Measurements from ENCODE around the gene C4B. TPM values are rescaled to one million over a fixed set of nuclear protein-coding genes. Genes with fewer than 3 reads are reported as not detected.
"Not testable (repeated sequence)": the region's sequence is repeated elsewhere in the genome, so short reads cannot be mapped to it uniquely, and the experiment has no call there.

C4B gene
- total and polyA plus RNA-seq, 2 donors, result 4.7 to 142 TPM

DNA sequence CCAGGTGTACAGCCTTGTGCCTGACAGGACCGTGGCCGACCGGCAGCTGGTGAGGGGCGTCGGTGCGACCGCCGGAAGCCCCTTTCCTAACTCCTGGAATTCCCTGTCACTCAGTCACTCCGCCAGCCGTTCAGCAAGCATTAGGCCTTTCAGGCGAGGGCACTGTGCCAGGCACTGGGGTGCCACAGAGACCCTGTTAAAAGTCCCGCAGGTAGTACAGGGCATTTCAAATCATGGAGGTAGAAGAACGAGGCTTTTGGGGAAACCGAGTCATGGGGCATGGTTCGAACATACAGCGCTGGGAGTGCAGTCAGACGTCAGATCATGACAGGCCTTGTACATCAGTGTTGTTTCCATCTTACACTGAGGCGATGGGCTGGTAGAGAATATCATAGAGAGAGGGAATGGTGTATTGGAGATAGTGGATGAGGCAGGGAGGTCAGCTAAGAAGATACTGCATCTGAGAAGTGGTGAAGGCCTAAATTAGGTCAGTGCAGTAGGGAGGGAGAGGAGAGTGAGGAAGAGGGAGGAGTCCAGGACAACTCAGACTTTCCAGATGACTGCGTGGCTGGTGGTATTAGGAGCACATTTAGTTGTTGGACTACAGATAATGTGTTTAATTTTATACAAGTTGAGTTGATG lies 41.8 kb upstream of the C4B start:
- no peak for DNase-seq (ENCODE audit: extremely low spot score)
- H3K27ac ChIP-seq (ENCODE audit: low read depth), result peak overlapping the region; percentile 90

DNA sequence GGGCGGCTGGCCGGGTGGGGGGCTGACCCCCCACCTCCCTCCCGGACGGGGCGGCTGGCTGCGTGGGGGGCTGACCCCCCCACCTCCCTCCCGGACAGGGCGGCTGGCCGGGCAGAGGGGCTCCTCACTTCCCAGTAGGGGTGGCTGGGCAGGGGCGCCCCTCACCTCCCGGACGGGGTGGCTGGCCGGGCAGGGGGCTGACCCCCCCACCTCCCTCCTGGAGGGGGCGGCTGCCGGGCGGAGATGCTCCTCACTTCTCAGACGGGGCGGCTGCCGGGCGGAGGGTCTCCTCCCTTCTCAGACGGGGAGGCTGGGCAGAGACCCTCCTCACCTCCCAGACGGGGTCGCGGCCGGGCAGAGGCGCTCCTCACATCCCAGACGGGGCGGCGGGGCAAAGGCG lies 38.5 kb upstream of the C4B start:
- H3K27ac ChIP-seq (ENCODE audit: low read depth); H3K4me3 ChIP-seq (ENCODE audit: low read depth, low read length); H3K4me1 ChIP-seq (ENCODE audit: insufficient read depth); DNase-seq (ENCODE audit: extremely low spot score); H3K36me3 ChIP-seq (ENCODE audit: insufficient read depth): not testable (repeated sequence)
- 96% methylated on average over 30 of the region's 30 CpGs for WGBS

More for the DNA sequence above, 41.8 kb upstream of the C4B start:
- peak overlapping the region; percentile 48 for H3K4me3 ChIP-seq (ENCODE audit: low read depth, low read length)
- WGBS, result 7% methylated on average over 19 of the region's 19 CpGs
- no peaks in the 10 kb centered on the region for H3K36me3 ChIP-seq (ENCODE audit: insufficient read depth)
- no peaks in the 10 kb centered on the region for H3K4me1 ChIP-seq (ENCODE audit: insufficient read depth)

DNA sequence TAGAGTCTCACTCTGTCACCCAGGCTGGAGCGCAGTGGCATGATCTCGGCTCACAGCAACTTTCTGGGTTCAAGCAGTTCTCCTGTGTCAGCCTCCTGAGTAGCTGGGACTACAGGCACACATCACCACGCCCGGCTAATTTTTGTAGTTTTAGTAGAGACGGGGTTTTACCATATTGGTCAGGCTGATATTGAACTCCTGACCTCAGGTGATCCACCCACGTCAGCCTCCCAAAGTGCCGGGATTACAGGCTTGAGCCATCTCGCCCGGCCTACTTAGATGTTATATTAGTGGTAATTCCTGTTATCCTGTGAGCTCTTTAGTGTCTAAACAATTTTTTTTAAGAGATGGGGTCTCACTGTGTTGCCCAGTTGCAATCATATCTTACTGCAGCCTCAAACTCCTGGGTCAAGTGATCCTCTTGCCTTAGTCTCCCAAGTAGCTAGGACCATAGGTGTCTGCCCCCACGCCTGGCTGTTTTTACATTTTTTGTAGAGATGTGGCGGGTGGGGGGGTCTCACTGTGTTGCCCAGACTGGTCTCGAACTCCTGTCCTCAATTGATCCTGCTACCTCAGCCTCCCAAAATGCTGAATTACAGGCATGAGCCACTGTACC lies 36.7 kb upstream of the C4B start:
- DNase-seq (ENCODE audit: extremely low spot score), result no peak
- WGBS, result 91% methylated on average over 12 of the region's 12 CpGs

DNA sequence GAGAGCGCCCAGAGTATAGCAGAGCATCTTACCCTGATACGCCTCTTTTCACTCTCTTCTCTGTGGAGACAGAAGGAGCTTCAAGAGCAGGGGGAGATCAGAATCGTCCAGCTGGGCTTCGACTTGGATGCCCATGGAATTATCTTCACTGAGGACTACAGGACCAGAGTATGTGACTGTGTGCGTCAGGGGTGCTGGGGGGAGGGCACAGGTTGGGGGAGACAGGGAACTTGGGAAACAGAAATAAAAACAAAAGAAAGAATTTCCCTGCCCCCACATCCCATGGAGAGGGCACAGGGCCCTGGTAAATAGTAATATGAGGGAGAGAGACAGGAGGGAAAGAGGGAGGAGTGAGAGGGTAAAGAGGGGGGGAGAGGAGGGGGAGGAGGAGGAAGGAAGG lies 35.8 kb upstream of the C4B start:
- no peaks in the 10 kb centered on the region for H3K4me1 ChIP-seq (ENCODE audit: insufficient read depth)
- no peak for DNase-seq (ENCODE audit: extremely low spot score)
- no peak overlapping the region for H3K27ac ChIP-seq (ENCODE audit: low read depth)
- no peak overlapping the region for H3K4me3 ChIP-seq (ENCODE audit: low read depth, low read length)
- WGBS, result 91% methylated on average over 5 of the region's 5 CpGs
- no peaks in the 10 kb centered on the region for H3K36me3 ChIP-seq (ENCODE audit: insufficient read depth)

More for the DNA sequence above, 36.7 kb upstream of the C4B start:
- Histone ChIP-seq H3K36me3 (ENCODE audit: insufficient read depth) (no peaks in the 10 kb centered on the region), H3K4me1 (ENCODE audit: insufficient read depth) (no peaks in the 10 kb centered on the region), H3K27ac (ENCODE audit: low read depth) (no peak overlapping the region), H3K4me3 (ENCODE audit: low read depth, low read length) (no peak overlapping the region)

DNA sequence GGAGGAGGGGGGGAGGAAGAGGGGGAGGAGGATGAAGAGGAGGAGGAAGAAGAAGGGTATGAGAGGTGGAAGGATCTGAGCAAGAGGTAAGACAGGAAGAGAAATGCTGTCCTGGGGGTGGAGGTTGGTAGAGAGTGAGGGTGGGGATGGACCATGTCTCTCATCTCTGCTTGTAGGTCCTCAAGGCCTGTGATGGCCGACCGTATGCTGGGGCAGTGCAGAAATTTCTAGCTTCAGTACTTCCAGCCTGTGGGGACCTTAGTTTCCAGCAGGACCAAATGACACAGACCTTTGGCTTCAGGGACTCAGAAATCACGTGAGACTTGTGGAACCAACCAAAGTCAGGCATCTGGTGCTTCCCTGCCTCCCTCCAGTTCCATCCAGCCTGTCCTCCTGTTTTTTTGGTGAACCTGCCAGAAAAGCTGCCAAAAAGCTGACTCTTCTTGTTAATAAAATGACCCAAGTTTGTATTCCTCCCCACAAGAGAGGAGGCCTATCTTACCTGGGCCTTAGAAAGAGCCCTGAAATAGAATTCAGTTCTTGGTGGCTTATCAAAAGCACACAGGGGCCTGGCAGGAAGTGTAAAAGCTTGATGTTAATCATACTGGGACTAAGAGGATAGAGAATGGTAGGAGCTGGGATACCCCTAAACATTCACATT lies 35.2 kb upstream of the C4B start:
- 89% methylated on average over 3 of the region's 3 CpGs for WGBS
- DNase-seq (ENCODE audit: extremely low spot score), result no peak
- no peak overlapping the region for H3K27ac ChIP-seq (ENCODE audit: low read depth)

DNA sequence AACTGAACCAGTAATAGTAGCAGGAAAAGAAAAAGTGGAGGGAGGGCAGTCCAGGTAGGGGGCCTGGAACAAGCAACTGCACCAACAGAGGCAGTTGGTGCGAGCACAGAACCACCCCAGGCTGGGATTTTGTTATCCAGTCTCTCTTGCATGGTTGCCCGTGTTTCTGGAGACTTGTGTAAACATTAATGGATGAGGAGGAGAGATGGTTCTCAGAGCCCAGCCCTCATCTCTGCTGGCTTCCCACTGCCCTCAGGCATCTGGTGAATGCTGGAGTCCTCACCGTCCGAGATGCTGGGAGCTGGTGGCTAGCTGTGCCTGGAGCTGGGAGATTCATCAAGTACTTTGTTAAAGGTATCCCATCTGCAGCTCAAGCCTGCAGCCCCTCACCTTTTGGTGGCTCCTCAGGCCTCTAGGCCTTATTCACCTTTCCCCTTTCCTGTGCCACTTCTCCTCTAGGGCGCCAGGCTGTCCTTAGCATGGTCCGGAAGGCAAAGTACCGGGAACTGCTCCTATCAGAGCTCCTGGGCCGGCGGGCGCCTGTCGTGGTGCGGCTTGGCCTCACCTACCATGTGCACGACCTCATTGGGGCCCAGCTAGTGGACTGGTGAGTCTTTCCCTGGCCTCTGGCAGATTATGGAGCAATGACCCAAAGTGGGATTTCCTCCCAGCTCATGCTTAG lies 34.3 kb upstream of the C4B start:
- not testable (repeated sequence) for H3K36me3 ChIP-seq (ENCODE audit: insufficient read depth); DNase-seq (ENCODE audit: extremely low spot score)

More for the DNA sequence above, 35.2 kb upstream of the C4B start:
- Histone ChIP-seq H3K4me3 (ENCODE audit: low read depth, low read length) (no peak overlapping the region), H3K4me1 (ENCODE audit: insufficient read depth) (no peaks in the 10 kb centered on the region), H3K36me3 (ENCODE audit: insufficient read depth) (no peaks in the 10 kb centered on the region)

DNA sequence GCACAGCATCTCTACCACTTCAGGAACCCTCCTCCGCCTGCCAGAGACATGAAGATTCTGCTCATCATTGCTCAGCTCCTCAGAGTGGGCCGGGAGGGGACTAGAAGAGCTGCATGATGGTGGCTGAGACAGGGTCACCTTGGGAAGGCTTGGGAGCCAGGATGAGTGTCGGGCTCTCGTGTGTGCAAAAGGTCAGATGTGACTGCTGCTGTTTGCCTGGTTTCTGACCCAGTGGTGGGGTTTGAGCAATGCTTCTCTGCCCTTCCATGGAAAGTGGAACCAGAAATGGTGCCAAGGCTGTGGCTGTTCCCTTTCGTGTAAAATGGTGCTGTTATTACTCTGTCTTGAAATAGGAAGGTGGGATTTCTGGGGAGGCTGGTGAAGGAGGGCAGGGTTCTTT lies 33.6 kb upstream of the C4B start:
- not testable (repeated sequence) for DNase-seq (ENCODE audit: extremely low spot score); H3K27ac ChIP-seq (ENCODE audit: low read depth); H3K4me1 ChIP-seq (ENCODE audit: insufficient read depth); H3K36me3 ChIP-seq (ENCODE audit: insufficient read depth); H3K4me3 ChIP-seq (ENCODE audit: low read depth, low read length)
- WGBS, result no CpG with 5 or more reads among the region's 5 CpGs

More for the DNA sequence above, 34.3 kb upstream of the C4B start:
- H3K4me1 ChIP-seq (ENCODE audit: insufficient read depth); H3K4me3 ChIP-seq (ENCODE audit: low read depth, low read length); H3K27ac ChIP-seq (ENCODE audit: low read depth): not testable (repeated sequence)
- 90% methylated on average over 13 of the region's 13 CpGs for WGBS

DNA sequence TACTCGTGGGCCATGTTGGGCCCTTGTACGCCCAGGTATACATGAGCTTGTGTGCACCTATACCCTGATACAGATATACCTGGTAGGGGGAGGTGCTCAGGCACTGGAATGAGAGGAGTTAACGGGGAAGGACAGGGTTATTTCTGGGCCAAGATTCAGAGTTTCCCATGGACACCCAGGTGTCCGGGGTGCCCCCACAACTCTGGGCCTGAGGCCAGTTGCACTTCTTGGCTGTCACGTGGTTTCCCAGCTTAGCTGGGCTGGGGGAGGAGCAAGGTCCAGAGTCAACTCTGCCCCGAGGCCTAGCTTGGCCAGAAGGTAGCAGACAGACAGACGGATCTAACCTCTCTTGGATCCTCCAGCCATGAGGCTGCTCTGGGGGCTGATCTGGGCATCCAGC lies 32.9 kb upstream of the C4B start, which contains the start of gene C4A:
TSS of gene C4A (plus strand) at position 314 of the 400 bp plus-strand sequence. CDS start at position 365, 51 bp downstream.
- not testable (repeated sequence) for H3K27ac ChIP-seq (ENCODE audit: low read depth); H3K4me3 ChIP-seq (ENCODE audit: low read depth, low read length); H3K4me1 ChIP-seq (ENCODE audit: insufficient read depth); H3K36me3 ChIP-seq (ENCODE audit: insufficient read depth); DNase-seq (ENCODE audit: extremely low spot score)
- WGBS, result no CpG with 5 or more reads among the region's 7 CpGs

DNA sequence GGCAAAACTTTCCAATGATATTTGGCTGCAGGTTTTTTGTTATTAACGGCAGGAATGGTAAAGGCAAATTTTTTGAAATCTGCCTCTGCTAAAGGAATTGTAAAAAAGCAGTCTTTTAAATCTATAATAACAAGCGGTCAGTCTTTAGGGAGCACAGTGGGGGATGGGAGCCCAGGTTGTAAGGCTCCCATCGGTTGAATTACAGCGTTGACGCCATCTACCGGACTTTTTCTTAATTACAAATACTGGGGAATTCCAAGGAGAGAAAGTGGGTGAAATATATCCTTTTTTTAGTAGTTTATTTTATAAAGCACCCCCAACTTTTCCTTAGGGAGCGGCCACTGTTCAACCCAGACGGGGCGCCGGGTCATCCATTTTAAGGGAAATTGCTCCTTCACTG lies 25.2 kb upstream of the C4B start:
- H3K36me3 ChIP-seq (ENCODE audit: insufficient read depth); H3K4me1 ChIP-seq (ENCODE audit: insufficient read depth); DNase-seq (ENCODE audit: extremely low spot score); H3K27ac ChIP-seq (ENCODE audit: low read depth); H3K4me3 ChIP-seq (ENCODE audit: low read depth, low read length): not testable (repeated sequence)
- no CpG with 5 or more reads among the region's 10 CpGs for WGBS

DNA sequence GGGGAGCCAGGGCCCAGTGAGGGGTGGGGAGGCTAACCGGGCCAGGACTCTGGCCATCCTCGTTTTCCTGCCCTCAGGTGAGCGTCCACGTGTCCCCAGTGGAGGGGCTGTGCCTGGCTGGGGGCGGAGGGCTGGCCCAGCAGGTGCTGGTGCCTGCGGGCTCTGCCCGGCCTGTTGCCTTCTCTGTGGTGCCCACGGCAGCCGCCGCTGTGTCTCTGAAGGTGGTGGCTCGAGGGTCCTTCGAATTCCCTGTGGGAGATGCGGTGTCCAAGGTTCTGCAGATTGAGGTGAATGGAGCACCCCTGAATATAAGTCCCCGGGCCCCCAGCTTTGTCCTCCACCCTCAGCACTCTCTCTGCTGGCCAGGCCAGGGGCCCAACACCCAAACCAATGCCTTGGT lies 20.2 kb upstream of the C4B start:
- H3K27ac ChIP-seq (ENCODE audit: low read depth); H3K36me3 ChIP-seq (ENCODE audit: insufficient read depth); DNase-seq (ENCODE audit: extremely low spot score); H3K4me1 ChIP-seq (ENCODE audit: insufficient read depth); H3K4me3 ChIP-seq (ENCODE audit: low read depth, low read length): not testable (repeated sequence)
- 99% methylated on average over 8 of the region's 14 CpGs for WGBS

DNA sequence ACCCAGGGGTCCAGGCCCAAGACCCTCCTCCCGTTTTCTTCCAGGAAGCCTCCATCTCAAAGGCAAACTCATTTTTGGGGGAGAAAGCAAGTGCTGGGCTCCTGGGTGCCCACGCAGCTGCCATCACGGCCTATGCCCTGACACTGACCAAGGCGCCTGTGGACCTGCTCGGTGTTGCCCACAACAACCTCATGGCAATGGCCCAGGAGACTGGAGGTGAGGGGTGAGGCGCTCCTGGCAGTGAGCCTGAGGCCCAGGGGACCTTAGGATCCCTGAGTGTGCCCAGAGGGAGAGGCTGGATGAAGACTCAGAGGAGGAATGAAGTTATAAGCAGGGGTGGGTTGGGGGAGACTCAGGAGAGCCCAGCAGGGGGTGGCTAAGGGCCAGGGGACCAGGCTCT lies 18.2 kb upstream of the C4B start:
- H3K27ac ChIP-seq (ENCODE audit: low read depth); H3K4me3 ChIP-seq (ENCODE audit: low read depth, low read length); DNase-seq (ENCODE audit: extremely low spot score); H3K4me1 ChIP-seq (ENCODE audit: insufficient read depth); H3K36me3 ChIP-seq (ENCODE audit: insufficient read depth): not testable (repeated sequence)
- 93% methylated on average over 6 of the region's 6 CpGs for WGBS

DNA sequence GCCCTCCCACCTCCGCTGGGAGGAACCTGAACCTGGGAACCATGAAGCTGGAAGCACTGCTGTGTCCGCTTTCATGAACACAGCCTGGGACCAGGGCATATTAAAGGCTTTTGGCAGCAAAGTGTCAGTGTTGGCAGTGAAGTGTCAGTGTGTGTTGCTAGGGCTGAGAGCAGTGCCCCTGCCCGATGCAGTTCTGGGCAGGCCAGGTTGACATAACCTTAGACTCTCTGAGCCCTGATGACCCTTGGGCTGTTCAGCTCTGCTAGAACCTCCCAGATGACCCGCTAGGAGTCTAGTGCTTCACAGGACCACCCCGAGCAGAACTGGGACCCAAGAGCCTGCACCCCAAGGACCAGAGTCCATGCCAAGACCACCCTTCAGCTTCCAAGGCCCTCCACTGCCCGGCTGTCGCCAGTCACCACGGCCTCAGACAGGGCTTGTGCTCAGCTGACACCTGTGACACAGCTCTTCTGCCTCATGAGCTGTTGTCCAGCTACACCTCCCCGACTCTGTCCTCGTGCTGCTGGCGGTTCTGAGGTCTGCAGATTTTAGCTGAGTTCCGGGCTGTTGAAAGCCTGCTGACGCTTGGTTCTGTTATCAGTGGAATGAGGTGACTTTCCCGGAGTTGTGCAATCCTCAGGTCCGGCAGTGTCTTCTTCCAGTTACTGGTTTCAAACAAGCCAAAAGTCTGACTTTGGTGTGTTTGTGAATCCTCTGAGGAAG lies 11.9 kb upstream of the C4B start:
- H3K4me3 ChIP-seq (ENCODE audit: low read depth, low read length); H3K36me3 ChIP-seq (ENCODE audit: insufficient read depth); DNase-seq (ENCODE audit: extremely low spot score); H3K4me1 ChIP-seq (ENCODE audit: insufficient read depth); H3K27ac ChIP-seq (ENCODE audit: low read depth): not testable (repeated sequence)
- WGBS, result no CpG with 5 or more reads among the region's 15 CpGs

DNA sequence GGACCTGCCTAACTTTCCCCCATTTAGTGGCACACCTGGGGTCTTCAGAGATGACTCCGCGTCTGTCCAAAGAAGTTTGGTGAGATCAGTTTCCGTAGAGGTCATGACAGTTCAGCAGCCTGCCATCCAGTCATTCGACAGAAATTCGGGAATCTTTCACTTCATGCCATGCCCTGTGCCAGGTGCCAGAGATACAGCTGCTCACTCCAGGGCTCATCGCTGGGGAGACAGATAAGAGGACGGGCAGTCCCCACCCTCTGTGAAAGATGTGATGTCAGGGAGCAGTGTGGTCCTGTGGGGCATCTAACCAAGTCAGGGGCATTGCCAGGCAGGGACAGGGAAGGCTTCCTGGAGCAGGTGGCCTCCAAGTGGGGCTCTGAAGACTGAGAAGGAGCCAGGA lies 11.3 kb upstream of the C4B start:
- not testable (repeated sequence) for H3K27ac ChIP-seq (ENCODE audit: low read depth); DNase-seq (ENCODE audit: extremely low spot score); H3K4me3 ChIP-seq (ENCODE audit: low read depth, low read length); H3K36me3 ChIP-seq (ENCODE audit: insufficient read depth); H3K4me1 ChIP-seq (ENCODE audit: insufficient read depth)
- WGBS, result no CpG with 5 or more reads among the region's 7 CpGs
